Adipose tissue (tissue), 3 donors: ENCODE results near the gene SPATA24. TPM values are rescaled to one million over a fixed set of nuclear protein-coding genes. Genes with fewer than 3 reads are reported as not detected.
"Not testable (repeated sequence)": the region's sequence is repeated elsewhere in the genome, so short reads cannot be mapped to it uniquely, and the experiment has no call there.

ENCODE experiments used
- H3K27ac ChIP-seq: one replicate; pipeline ENCODE4 v1.5.1; 2013; ENCODE audit warnings: low read depth, low read length
- WGBS, 3 donors: extraction: QIAGEN DNeasy Blood & Tissue Kit; methylation state at CpG; one replicate each; pipeline ENCODE4 v1.1.7; 2013; 5-methylcytosine and 5-hydroxymethylcytosine counted together
- polyA plus RNA-seq, 3 donors: library from polyadenylated mRNA; stranded (reverse); fragments of 200-250 nt; gene quantifications; one replicate each; pipeline ENCODE4 v1.2.3, GENCODE V29; 2013
- donor health status: healthy with polysubstance abuse.
- donor health status: Bipolar disorder and iron deficiency.
- donor health status: healthy.

SPATA24 gene
- polyA plus RNA-seq, 3 donors: 4.1 to 8.5 (median 4.4) TPM

DNA sequence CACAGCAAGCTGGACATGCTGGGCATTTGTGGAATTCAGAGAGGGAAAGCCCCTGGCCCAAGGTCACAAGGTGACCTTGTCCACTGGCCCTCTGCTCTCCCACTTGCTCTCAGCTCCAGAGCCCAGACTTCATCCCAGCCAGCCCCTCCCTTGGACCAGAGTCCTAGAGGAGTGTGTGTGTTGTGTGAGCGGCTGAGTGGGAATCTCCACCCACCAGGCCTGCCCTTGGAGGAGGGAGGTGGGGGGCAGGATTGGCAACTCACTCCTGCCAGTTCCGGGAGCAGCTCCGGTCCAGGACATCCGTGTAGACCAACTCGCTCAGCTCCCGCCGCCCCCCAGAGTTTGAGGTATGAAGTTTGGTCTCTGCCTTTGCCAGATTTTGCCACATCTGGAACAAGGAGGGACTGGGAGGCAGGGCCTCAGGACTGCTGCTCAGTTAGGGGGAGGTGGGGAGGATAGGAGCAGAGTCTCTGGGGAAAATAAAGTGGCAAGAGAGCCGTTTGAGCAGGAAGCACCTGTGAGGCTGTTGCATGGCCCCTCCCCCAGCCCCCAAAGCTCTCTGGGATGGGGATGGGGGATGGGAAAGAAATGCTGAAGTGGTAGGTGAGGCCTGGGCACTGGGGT lies 15.6 kb downstream of the SPATA24 start:
- 10 to 20% (median 17%) methylated on average over 8 of the region's 8 CpGs for WGBS, 3 donors
- no peak overlapping the region for H3K27ac ChIP-seq

DNA sequence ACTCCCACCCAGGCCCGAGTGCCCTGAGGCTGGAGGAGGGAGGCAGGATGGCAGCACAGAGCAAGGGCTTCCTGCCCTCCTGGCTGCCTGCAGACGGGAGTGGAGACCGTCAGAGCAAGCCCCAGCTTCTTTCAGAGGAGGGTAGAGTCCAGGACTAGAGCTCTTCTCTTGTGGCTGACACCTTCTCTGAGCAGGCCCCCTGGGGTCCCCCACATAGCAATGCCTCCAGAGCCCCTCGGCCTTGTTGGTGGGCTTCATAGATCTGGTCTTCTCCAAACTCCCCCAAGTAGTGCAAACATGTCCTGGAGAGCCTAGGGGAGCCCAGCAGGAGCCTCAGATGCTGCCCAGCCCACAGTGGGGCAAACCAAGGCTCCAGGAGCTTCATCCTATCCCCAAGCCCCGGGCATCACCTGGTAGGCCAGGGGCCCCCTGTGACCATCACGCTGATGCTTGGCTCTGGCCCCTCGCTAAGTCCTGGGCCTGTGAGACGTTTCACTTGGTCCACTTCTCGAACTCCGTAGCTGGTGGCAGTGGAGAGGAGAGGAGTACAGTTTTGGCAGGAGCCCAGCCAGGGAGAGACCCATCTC lies 16.2 kb downstream of the SPATA24 start:
- WGBS, 3 donors: 53 to 75% (median 58%) methylated on average over 10 of the region's 10 CpGs
- no peak overlapping the region for H3K27ac ChIP-seq

DNA sequence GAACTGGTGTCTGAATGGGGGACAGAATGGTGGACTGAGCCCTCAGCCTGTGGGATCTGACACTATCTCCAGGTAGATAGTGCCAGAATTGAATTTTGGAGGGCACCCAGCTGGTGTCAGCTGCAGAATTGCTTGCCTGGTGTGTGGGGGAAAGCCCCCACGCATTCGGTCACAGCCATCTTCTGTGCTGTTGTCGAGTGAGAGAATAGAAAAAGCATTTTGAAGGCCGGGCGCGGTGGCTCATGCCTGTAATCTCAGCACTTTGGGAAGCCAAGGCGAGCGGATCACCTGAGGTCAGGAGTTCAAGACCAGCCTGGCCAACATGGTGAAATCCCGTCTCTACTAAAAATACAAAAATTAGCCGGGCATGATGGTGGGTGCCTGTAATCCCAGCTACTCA lies 16.9 kb downstream of the SPATA24 start:
- 96 to 97% (median 96%) methylated on average over 9 to 10 of the region's 10 CpGs for WGBS, 3 donors
- not testable (repeated sequence) for H3K27ac ChIP-seq

DNA sequence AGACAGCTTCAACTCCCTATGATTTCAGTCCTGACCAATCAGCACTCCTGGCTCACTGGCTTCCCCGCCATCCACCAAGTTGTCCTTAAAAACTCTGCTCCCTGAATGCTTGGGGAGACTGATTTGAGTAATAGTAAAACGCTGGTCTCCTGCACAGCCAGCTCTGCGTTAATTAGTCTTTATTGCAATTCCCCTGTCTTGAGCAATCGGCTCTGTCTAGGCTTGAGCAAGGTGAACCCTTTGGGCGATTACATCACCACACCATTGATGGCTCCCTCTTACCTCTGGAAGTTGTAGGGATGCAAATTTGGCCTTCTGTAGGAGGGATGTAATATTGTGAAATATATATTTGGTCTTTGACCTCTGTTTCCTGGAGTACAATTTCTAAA lies 17.8 kb downstream of the SPATA24 start:
- H3K27ac ChIP-seq: no peak overlapping the region

DNA sequence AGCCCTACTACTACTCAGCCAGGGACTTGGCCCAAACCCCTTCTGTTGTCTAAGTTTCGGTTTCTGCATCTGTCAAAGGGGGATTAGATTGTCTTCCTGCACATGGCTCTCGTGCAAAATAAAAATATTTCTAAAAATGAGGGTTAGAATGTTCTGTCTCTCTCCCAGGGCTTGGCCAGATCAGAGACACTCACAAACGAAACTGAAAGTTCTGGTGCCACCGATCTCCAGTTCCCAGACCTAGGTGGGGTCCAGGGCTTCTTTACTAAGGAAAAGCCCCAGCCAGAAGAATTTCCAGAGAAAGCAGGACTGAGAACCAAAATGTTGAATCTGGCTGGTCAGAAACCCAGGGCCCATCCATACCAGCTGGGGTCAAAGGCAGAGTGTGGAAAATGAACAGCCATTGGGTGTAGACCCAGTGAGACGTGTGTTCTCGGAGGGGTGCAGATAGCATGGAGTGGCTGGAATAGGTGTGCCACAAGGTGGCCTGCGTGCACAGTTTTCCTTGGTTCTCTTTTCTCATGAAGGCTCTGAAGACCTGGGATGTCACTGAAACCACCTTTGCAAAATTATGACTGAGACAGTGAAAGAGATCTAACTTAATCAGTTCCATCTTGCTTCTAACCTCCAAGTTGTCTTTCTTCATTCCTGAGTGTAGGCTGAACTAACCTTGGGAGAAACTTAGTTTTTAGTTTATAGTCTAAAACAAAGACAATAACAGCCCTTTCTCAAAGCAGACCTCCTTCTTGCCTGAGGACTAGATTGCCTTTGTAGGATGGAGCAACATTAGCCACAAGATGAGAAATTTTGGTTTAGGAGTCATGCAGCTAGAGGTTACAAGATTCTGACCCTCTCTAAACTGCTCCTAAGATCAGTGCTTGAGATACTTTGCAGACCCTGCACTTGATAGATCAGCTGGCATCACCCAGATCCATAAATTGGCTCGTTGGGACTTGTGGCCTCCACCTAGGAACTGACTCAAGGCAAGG lies 18.5 kb downstream of the SPATA24 start:
- H3K27ac ChIP-seq: no peak overlapping the region

More for the DNA sequence above, 17.8 kb downstream of the SPATA24 start:
- whole genome bisulfite sequencing, 3 donors: 60 to 84% (median 60%) methylated on average over 5 of the region's 5 CpGs

DNA sequence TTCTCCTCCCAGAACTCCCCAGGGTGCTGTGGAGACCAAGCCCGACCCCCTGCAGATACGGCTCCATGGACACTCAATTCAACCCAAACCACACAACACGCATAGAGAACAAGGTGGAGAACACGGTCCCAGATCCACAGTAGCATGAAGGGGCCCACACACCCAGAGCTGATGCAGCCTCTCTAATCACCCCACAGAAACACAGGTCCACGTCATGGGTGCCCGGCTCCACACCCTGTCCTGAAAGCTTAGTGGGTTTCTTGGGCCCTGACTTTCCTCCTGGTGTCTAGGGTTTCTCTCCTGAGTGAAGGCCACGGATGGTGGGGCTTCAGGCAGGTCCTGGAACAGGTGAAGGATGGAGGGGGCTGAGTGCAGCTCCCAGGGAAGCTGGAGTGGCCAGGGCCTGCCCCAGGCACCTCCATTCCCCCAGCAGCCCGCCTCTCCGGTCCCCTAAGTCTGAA lies 19.3 kb downstream of the SPATA24 start:
- no peak overlapping the region for H3K27ac ChIP-seq
- WGBS, 3 donors: 58 to 79% (median 69%) methylated on average over 9 of the region's 9 CpGs

More for the DNA sequence above, 18.5 kb downstream of the SPATA24 start:
- 26 to 55% (median 33%) methylated on average over 8 of the region's 8 CpGs for WGBS, 3 donors

DNA sequence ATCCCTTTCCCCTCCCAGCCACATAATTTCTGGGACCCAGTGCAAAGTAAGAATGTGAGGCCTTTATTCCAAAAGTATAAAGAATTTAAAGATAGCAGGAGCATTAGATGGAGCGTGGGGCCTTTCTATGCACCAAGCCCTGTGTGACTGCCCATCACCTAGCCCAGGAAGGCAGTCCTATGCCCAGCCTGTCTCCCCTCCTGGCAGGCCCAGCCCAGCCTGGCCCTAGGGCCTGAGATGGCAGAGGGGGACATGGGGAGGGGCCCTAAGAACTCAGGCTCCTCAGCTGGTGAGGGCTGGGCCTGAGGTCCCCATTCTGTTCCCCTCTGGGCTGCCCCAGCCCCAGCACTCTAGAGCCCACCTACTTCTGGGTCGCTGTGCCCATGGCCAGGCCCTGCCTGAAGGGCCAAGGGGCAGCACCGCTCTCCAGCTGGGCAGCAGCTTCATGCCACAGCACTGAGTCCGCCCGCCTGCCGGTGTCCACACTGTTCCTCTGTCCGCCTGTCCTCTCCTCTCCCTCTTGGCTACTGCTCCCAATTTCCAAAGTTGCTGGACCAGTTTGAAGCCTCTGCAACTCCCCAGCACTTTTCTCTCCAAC lies 19.8 kb downstream of the SPATA24 start:
- no peak overlapping the region for H3K27ac ChIP-seq
- WGBS, 3 donors: 76 to 84% (median 78%) methylated on average over 7 of the region's 7 CpGs

DNA sequence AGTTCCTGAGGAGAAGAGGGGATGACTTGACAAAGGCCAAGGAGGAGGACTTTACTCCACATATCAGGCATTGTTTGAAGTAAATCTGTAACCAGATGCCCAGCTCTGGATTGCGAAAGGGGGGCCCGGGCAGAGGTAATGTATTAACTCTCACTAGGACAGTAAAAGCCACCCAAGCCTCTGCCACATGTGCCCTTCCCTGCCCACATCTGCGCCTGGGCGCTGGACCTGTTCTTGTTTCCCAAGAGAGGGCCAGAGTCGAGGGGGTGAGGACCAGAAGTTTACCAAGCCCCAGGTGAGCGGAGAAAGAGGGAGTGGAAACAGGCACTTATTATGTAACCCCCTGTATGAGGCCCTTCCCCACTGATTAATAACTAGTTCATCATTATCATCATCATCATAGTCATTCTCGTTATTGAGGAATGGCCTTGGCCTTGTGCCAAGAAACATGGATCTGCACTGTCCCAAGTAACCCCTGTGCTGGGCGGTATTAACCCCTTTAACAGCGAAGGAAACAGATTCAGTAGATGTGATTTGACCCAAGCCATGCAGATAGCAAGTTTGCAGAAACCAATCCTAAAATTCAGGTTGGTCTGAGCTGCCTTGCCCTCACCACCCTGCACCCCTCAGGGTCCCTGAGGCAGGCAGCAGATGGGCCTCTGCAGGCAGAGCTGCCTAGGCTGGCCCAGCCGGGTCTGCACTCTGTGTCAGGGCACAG lies 20.5 kb downstream of the SPATA24 start, which contains the start of gene SLC23A1:
Gene SLC23A1 (minus strand): TSS at position 23 of the 718 bp plus-strand sequence. CDS start 44 bp downstream, outside the sequence.
- no peak within 1 kb of the TSS for H3K27ac ChIP-seq
- WGBS, 3 donors: 47 to 72% (median 71%) methylated on average over 10 of the region's 10 CpGs

DNA sequence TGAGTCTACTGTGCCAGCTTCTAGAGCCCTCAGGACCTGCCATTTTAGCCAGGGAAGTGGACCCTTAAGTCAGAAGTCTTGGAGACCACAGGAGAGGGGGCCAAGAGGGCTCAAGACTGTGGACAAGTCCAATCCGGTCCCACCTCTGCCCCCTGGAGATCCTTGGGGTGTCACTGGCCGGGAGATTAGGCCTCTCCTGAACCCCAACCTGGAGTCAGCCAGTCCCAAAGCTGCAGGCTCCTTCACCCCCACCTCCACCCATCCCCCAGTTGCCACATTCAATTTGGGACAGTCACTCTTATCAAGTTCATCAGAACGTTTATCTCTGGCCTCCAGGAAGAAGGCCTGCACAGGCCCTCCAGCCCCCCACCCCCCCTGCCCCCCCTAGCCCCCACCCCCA lies 21.1 kb downstream of the SPATA24 start:
- no peak overlapping the region for H3K27ac ChIP-seq
- 57 to 67% (median 64%) methylated on average over 3 of the region's 3 CpGs for WGBS, 3 donors

DNA sequence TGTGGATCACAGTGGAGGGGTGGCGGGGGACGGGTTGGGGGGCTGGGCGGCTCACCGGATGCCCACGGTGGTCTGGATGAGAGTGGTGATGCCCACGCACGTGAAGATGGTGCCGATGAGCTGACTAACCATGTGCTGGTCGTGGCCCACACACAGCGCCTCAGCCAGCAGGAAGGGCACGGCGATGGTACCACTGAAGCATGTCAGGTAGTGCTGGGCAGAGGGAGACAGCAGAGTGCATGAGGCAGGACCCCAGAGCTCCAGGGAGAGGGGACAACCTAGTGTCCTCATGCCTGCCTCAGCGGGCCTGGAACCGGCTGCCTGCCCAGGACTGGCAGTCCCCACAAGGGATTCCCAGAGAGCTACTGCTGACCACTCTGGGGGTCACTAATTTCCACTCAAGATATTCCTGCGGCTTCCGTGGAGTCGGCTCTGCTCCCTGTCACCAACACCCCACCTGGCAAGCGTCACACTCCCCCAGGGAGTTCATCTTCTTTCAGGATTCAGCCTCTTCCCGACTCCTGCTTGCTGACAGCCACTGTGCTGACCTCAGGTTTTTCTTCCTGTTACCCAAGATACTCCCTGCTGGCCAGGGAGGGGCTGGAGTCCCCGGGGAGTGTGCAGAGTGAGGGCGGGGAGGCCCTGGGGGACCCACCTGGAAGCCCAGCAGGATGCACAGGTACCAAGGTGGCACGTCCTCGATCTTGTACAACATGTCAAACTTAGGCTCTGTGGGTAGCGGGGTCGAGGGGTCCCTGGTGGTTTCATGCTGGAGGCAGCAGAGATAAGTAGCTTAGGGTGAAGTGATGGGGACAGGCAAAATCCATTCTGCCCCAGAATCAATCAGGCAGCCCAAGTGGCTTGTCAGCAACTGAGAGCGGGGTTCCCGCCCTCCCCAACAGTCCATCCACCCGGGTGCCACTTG lies 21.8 kb downstream of the SPATA24 start:
- H3K27ac ChIP-seq: no peak overlapping the region
- WGBS, 3 donors: 85 to 89% (median 88%) methylated on average over 28 of the region's 28 CpGs

DNA sequence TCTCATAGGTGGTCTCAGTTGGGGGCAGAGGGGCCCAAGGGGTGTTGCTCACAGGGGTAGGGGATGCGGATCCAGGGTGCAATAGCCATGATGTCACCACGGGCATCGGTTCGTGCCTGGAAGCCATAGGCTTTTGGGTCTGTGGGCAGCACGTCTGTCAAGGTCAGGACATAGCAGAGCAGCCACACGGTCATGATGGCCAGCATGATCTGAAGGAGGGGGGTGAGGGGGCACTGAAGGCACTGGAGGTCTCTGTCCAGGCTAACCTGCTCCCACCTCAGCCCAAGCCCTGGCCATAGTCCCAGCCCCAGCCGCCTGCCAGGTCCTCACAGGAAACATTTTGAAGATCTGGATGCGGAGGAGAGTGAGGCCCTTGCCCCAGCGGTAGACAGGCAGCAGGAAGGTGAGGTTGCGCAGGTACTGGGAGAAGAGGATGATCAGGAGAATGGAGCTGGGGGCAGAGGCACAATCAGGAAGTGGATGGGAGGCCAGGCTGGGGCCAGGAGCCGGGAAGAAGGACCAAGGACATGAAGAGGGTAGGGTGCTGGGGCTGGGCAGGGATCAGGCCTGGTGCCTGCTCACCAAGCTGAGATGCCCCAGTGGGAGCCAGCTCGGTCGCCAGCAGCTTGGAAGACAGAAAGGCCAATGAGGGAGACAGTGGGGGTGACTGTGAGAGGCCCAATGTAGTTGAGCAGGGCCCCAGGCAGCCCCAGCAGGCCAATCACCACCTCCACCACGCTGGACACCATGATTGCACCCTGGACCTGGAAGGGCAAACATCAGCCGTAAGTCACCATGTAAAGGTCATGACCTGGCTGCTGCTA lies 24.1 kb downstream of the SPATA24 start:
- 83 to 87% (median 87%) methylated on average over 15 of the region's 15 CpGs for WGBS, 3 donors
- H3K27ac ChIP-seq: no peak overlapping the region

DNA sequence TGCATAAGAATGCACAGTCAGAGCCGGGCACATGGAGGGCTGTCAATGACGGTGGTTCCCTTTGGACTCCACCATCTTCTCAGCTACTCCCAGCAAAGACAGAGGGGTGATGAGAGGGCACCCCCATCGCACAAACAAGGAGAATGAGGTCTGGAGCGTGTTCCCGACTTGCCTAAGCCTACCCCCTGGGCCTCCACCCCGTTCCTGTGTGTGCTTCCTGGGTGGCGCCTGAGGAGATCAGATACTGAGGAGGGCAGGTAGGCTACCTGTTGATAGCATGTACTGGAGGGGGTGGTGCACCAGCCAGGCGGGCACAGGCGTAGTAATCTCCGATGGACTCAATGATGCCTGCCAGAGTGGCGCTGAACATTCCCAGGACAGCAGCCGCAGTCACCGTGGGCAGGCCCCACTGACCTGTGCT lies 24.9 kb downstream of the SPATA24 start:
- H3K27ac ChIP-seq: no peak overlapping the region
- 76 to 81% (median 78%) methylated on average over 13 of the region's 13 CpGs for WGBS, 3 donors

DNA sequence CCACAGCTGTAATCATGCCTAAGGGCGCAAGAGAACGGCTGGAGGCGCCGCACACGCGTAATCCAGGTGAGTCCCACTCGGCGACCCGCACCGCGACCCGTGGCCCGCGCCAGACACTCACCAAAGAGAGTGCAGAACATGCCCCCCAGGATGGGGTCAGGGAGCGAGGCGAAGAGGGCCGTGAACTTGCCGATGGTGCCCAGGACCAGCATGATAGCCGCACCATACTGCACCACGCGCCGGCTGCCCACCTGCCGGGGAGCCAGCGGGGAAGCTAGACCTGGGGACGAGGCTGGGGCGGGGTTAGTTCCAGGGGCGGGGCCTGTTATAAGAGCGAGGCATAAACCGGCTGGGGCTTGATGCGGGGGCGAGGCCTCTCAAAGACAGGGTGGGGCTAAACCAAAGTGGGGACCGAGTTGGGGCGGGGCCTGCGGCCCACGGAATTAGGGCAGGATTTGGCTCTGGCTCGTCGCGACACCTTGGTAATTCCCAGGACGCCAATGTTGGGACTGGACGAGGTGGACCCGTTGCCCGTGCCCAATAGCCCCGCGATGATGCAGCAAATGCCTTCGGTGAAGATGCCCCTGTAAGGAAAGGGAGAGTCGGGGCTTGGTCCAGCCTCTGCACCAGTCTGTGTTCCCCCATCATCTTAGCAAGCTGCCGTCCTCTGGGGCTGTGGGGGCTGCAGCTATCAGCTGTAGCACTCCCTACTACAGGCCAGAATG lies 25.6 kb downstream of the SPATA24 start:
- no peak overlapping the region for H3K27ac ChIP-seq
- whole genome bisulfite sequencing, 3 donors: 70 to 78% (median 76%) methylated on average over 47 of the region's 47 CpGs

DNA sequence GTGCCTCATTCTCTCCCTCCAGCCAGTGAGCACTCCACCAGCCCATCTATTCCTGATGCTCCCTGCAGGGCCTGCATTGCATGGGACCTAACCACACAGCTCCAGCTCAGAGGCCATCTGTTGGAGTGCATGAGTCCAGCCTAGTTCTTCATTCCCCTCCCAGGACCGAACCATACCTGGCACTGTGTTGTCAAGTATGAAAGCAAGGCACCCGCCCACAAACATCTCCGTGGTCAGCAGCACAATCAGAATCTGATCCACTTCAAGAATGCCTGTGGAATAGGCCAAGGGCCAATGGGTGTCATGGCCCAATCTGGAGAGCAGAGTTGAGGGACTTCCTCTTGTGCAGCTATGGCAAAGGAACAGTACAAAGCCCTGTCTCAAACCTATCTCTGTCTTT lies 26.7 kb downstream of the SPATA24 start:
- WGBS, 3 donors: 95 to 96% (median 96%) methylated on average over 3 of the region's 3 CpGs
- no peak overlapping the region for H3K27ac ChIP-seq

DNA sequence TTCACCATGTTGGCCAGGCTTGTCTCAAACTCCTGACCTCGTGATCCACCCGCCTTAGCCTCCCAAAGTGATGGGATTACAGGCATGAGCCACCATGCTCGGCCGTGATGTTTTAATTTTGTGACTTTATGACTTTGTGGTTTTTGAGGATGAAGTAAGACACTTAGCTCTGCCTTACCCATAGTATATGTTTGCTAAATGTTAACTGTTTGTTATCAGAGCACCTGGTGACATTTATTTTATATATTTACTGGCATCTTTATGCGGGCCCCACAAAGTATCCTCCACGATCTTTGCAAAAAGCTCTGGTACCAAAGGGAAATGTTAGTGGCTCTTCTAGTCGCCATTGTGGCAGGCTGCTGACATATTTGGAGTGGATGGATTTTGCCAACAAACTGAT lies 27.5 kb downstream of the SPATA24 start:
- no peak overlapping the region for H3K27ac ChIP-seq
- WGBS, 3 donors: 87 to 96% (median 91%) methylated on average over 7 of the region's 7 CpGs

DNA sequence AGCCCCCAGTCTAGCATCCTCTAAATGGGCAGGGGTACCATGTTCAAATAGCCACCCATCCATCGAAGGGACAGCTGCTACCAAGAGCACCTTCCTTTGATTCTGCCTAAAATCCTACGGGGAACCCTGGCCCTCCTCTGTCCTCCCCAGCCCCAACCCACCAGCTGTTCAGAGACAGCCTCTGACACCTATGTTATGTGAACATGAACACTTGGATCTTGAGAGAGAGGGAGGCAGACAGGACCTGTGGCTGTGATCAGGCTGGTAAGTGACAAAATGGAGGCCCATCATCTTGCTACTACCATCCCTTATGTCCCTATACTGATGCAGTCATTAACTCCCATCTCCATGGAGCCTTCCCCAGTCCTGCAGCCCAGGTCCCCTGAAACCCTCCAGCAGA lies 29.0 kb downstream of the SPATA24 start:
- H3K27ac ChIP-seq: no peak overlapping the region
- WGBS, 3 donors: 89 to 99% (median 95%) methylated on average over 2 of the region's 2 CpGs
